Esophagus muscularis mucosa (tissue), 4 donors: ENCODE results near the gene FAM120C.

Experiments used
- EP300 ChIP-seq: sonication (generic); formaldehyde crosslinking; IDR thresholded peaks from one replicate; pipeline ENCODE4 v1.6.1; 2017; ENCODE audit warnings: antibody characterized with exemption
- POLR2A ChIP-seq: fragments of 450-650 bp; IDR thresholded peaks from one replicate; pipeline ENCODE4 v1.6.1; 2017; ENCODE audit warnings: antibody characterized with exemption, moderate library complexity, mild to moderate bottlenecking, low read depth
- POLR2AphosphoS5 ChIP-seq, 2 donors: sonication (generic); formaldehyde crosslinking; IDR thresholded peaks; one replicate each; pipeline ENCODE4 v1.6.1; 2017; ENCODE audit warnings: antibody characterized with exemption in 2 of 2
- TF ChIP-seq, protein P1 (sequence below), 3 experiments: fragments of 200-600 bp in 2 of 3; fragments of 450-650 bp in 1 of 3; sonication (generic) in 2 of 3; IDR thresholded peaks; one replicate each; pipeline ENCODE4 v1.5.1; 2017 to 2019; ENCODE audit warnings: antibody characterized with exemption in 3 of 3, mild to moderate bottlenecking in 2 of 3, moderate library complexity in 1 of 3

DNA sequence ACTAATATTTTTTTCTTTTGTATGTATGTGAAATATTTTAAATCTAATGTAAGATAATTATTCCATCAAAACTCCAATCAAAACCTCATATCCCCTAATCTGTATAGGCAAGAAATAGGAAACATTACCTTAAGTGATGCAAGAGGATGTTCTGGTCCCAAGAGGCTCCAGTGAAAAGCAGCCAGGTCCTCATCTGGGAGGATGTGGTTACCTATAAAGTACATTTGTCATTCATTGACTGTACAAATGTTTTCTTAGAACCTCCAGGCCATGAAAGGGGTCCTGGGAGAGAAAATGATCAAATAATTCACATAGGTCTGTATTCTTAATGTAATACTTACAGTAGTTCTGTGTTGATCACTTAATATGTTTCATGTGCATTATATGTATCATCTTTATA, 25.5 kb downstream of the FAM120C start:
- TF ChIP-seq, protein P1, sequence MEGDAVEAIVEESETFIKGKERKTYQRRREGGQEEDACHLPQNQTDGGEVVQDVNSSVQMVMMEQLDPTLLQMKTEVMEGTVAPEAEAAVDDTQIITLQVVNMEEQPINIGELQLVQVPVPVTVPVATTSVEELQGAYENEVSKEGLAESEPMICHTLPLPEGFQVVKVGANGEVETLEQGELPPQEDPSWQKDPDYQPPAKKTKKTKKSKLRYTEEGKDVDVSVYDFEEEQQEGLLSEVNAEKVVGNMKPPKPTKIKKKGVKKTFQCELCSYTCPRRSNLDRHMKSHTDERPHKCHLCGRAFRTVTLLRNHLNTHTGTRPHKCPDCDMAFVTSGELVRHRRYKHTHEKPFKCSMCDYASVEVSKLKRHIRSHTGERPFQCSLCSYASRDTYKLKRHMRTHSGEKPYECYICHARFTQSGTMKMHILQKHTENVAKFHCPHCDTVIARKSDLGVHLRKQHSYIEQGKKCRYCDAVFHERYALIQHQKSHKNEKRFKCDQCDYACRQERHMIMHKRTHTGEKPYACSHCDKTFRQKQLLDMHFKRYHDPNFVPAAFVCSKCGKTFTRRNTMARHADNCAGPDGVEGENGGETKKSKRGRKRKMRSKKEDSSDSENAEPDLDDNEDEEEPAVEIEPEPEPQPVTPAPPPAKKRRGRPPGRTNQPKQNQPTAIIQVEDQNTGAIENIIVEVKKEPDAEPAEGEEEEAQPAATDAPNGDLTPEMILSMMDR (IDR thresholded peaks at IDR 0.05) = no peak
- TF ChIP-seq POLR2A (no peak), EP300 (no peak), POLR2AphosphoS5 (IDR thresholded peaks at IDR 0.05) (no peak)
